Prostate gland (tissue), 2 donors: Measurements from ENCODE around the gene TSTD1. TPM values are rescaled to one million over a fixed set of nuclear protein-coding genes. Genes with fewer than 3 reads are reported as not detected.

Source experiments
- DNase-seq: peaks from one replicate; pipeline ENCODE4 v3.0.0-alpha.2; 2019; ENCODE audit warnings: low spot score
- H3K27ac ChIP-seq, 2 donors: fragments of 200-600 bp; sonication (generic); 2 replicates each; pipeline ENCODE4 v1.5.1; 2017 to 2019
- H3K27me3 ChIP-seq: fragments of 200-600 bp; sonication (generic); replicated peaks from 2 replicates; pipeline ENCODE4 v1.5.1; 2019; ENCODE audit not compliant: insufficient read depth
- H3K36me3 ChIP-seq, 2 donors: fragments of 200-600 bp; sonication (generic); 1 replicate in 1 of 2; 2 replicates in 1 of 2; pipeline versions ENCODE4 v1.5.1 to v1.8.1; 2017 to 2019
- H3K4me1 ChIP-seq: fragments of 200-600 bp; sonication (generic); replicated peaks from 2 replicates; pipeline ENCODE4 v1.5.1; 2019
- H3K4me3 ChIP-seq, 2 donors: fragments of 200-600 bp; sonication (generic); 2 replicates each; pipeline ENCODE4 v1.5.1; 2017 to 2019
- H3K9me3 ChIP-seq: fragments of 200-600 bp; sonication (generic); 2 replicates; pipeline ENCODE4 v1.5.1; 2017
- POLR2A ChIP-seq: fragments of 450-650 bp; IDR thresholded peaks from one replicate; pipeline ENCODE4 v1.6.1; 2016; ENCODE audit warnings: antibody characterized with exemption, mild to moderate bottlenecking
- POLR2AphosphoS5 ChIP-seq: sonication (generic); formaldehyde crosslinking; IDR thresholded peaks from one replicate; pipeline ENCODE4 v1.6.1; 2017; ENCODE audit warnings: antibody characterized with exemption
- WGBS: methylation state at CpG from one replicate; pipeline ENCODE4 v1.1.5; 2018; 5-methylcytosine and 5-hydroxymethylcytosine counted together
- intact Hi-C: fragments of 100-400 bp; cut with DNase I; formaldehyde crosslinking; loops from one replicate; pipeline ENCODE4 v1.14.2; 2022
- total RNA-seq, 2 donors: library from RNA; depleted of rRNA; stranded (reverse); fragments of >200 nt; gene quantifications; one replicate each; pipeline ENCODE4 v1.1.0, GENCODE V29; 2016
- TF ChIP-seq, protein P1 (sequence below), 4 experiments: fragments of 200-600 bp in 2 of 4; fragments of 450-650 bp in 2 of 4; sonication (generic) in 2 of 4; IDR thresholded peaks; 1 replicate in 3 of 4; 2 replicates in 1 of 4; pipeline ENCODE4 v1.5.1; 2016 to 2019; ENCODE audit warnings: antibody characterized with exemption in 4 of 4, mild to moderate bottlenecking in 2 of 4, moderate library complexity in 2 of 4

TSTD1 gene
- total RNA-seq, 2 donors from 2014 or later, result 137 to 648 TPM

DNA sequence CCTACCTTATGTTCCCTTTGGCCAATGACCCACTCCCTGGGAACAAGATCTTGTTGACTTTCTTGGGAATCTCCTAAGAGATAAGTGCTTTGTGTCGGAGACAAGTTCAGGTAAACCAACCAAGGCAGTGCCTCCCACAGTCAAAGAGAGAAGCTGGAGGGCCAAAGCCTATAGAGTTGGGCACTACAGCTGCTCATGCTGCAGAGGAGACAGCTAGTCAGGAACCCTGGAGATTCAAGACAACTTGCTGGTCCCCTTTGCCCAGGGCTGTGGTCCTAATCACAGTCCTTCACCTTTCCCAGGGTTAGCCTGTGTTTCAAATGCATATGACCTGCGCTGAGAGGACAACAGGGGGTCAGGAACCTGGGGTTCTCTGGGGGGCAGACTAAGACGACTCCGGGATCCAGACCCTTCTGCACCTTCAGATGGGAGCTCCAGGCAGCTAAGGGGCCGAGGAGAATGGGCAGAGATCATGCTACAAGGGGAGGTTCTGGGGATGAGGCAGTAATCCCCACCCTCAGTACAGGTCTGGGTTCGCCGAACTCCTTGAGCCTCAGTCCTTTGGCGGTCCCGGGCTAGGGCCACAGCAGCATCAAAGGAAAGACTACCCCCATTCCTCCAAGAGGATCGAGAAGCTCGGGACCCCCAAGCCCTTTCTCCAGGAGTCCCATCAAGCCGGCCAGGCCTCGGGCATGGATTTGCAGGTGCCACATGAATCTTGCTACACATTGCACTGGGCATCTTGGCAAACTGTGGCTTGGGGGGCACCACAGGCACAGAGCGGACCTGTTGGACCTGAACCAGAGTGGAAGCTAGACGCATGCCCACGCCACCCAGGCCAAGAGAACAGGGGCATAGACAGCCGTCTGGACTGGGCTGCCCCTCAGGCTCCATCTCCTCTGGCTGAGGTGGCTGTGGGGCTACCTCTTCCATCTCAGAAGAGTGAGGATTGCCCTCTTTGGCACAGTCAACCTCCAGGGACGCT lies 9.0 kb upstream of the TSTD1 start:
- Histone ChIP-seq H3K27me3 (no peaks in the 10 kb centered on the region), H3K9me3 (no peaks in the 10 kb centered on the region), H3K36me3 (no peaks in the 10 kb centered on the region), H3K27ac (no peak overlapping the region), H3K4me3 (no peak overlapping the region), H3K4me1 (peaks cover 3% of the 10 kb centered on the region)
- DNase-seq, result no peak
- no peak for TF ChIP-seq POLR2A
- TF ChIP-seq POLR2AphosphoS5, result no peak
- TF ChIP-seq, protein P1, sequence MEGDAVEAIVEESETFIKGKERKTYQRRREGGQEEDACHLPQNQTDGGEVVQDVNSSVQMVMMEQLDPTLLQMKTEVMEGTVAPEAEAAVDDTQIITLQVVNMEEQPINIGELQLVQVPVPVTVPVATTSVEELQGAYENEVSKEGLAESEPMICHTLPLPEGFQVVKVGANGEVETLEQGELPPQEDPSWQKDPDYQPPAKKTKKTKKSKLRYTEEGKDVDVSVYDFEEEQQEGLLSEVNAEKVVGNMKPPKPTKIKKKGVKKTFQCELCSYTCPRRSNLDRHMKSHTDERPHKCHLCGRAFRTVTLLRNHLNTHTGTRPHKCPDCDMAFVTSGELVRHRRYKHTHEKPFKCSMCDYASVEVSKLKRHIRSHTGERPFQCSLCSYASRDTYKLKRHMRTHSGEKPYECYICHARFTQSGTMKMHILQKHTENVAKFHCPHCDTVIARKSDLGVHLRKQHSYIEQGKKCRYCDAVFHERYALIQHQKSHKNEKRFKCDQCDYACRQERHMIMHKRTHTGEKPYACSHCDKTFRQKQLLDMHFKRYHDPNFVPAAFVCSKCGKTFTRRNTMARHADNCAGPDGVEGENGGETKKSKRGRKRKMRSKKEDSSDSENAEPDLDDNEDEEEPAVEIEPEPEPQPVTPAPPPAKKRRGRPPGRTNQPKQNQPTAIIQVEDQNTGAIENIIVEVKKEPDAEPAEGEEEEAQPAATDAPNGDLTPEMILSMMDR (IDR thresholded peaks at IDR 0.05), result no peak
- 95% methylated on average over 18 of the region's 18 CpGs for WGBS
- intact Hi-C loops, result loop anchor here (5.0 kb wide), 1 partner anchor 50 kb away; the partner anchor contains the start of gene KLHDC9

DNA sequence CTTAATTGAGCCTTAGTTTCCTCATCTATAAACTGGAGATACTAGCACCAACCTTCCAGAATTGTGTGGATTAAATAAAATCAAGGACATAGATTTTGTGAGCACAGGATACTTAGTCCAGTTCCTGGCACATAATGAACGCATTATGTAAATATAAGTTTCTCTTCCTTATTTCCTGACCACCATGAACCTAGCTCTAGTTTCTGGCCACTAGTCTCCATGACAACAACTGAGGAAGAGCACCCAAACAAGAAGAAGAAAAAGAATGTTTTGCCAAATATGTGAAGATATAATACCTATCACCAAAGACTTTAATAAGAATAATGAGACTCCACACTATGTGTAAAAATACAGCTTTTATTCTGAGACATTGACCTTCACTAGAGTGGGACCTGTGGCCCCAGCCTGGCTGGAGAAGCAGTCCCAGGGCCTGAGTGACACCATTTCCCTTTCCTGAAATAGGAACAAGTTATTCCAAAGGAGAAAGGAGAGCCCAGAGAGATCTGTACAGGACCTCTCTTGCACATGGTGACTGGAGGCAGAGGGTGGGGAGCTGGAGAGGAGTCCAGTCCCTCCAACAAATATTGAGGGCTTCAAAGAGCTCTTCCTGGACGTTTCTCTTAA lies 8.0 kb upstream of the TSTD1 start:
- Histone ChIP-seq H3K4me3 (peak overlapping the region in 1 of 2 donors; percentile 91), H3K9me3 (no peaks in the 10 kb centered on the region), H3K27me3 (no peaks in the 10 kb centered on the region), H3K36me3 (no peaks in the 10 kb centered on the region), H3K4me1 (peaks cover 3% of the 10 kb centered on the region), H3K27ac (peak overlapping the region; percentile 86 to 95)
- 68% methylated on average over 2 of the region's 2 CpGs for WGBS
- intact Hi-C loops, result loop anchor here (5.0 kb wide), 1 partner anchor 51 kb away; the partner anchor contains the start of gene KLHDC9
- no peak for DNase-seq
- TF ChIP-seq POLR2A (no peak), POLR2AphosphoS5 (no peak)
- TF ChIP-seq, protein P1 (IDR thresholded peaks at IDR 0.05), result no peak

DNA sequence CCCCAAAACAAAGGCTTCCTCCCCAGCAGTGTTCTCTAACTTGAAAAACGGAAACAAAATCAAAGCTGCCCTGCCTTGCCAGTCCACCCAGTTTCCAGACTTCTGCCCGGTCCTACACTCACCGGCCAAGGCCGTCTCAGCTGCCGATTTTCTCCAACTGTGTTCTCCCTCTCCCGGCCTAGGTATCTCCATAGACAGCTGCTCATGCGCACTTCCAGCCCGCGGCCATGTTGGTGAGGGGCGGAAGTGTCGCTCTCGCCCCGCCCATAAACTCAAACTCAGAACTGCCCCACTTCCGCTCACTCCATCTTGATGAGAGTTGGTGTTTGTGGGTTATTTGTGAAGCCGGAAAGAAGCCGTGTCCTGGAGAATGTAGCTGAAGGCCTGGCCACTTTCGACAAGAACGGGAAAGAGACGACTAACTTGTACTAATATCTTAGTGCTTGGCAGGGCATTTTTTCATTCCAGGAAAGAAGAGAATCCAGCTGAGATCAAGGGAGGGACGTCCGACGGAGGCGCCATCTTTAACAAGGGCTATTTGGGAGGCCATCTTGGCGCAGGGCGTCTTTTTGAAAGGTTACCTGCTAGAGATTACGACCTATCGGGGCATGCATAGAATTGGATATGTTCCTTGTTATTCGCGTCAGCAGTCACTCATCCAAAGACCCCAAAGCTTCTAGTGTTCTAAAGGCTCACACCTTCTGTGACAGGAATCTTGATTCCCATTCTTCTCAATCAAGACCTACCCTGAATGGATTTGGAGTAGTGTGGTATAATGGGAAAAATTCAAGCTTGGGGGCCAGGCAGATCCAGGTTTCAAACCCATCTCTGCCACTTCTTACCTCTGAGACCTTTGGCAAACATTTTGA lies 7.2 kb upstream of the TSTD1 start, which contains the start of gene USF1:
Gene USF1 (minus strand): TSS at position 242 of the 869 bp plus-strand sequence. CDS start 2,702 bp downstream, outside the sequence.
- Histone ChIP-seq H3K4me1 (peaks cover 3% of the 10 kb centered on the region), H3K27me3 (no peaks in the 10 kb centered on the region), H3K36me3 (no peaks in the 10 kb centered on the region), H3K27ac (peak within 1 kb of the TSS; percentile 86 to 95), H3K4me3 (peak within 1 kb of the TSS; percentile 85 to 91), H3K9me3 (no peaks in the 10 kb centered on the region)
- TF ChIP-seq POLR2A (peak; percentile 83), POLR2AphosphoS5 (peak; percentile 95)
- TF ChIP-seq, protein P1 (IDR thresholded peaks at IDR 0.05), result peak in 1 of 4 experiments; percentile 13
- WGBS, result under 1% methylated on average over 29 of the region's 29 CpGs
- intact Hi-C loops, result loop anchor here (5.0 kb wide), 1 partner anchor 51 kb away; the partner anchor contains the start of gene KLHDC9
- DNase-seq, result peak; percentile 93

DNA sequence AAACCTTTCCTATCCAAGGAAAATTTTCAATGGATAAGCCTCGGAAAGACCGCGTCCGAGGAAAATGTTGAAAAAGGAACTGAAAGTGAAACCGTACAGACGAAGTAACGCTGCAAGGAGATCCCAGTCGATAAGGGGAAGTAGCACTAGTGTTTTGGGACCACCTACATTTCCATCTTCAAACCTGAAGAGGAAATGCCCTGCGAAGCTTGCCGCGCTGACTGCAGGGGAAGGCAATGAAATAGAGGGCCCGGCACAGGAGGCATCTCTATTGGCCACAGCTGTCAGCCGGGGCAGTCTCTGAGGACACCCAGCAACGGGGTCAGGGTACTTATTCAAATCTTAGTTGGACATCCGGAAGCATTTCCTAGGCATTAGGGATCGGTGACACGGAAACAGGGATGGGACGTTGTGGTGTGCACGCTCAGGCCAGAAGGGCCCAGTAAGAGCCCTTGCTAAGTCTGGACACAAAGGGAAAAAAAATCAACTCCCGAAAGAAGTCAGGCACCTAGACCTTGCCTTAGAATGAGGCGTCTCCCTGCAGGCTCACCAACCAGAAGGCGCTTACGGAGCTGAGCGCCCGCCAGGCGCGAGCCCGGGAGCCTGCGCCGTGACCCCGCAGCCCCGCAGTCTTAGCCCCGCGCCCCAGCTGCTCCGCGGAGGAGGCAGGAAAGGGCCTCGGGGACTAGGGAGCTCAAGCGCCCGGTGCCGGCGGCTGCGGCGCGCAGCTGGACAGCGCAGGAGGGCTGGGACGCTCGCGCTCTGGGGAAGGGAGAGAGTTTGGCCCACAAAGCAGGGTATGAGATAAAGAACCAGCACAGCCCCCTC lies 6.4 kb upstream of the TSTD1 start:
- peaks cover 3% of the 10 kb centered on the region for H3K4me1 ChIP-seq
- TF ChIP-seq POLR2A, result peak; percentile 51
- TF ChIP-seq POLR2AphosphoS5, result no peak
- TF ChIP-seq, protein P1 (IDR thresholded peaks at IDR 0.05), result no peak
- peak overlapping the region; percentile 85 to 91 for H3K4me3 ChIP-seq
- peaks cover 2% of the 10 kb centered on the region in 2 donors for H3K36me3 ChIP-seq
- no peaks in the 10 kb centered on the region for H3K27me3 ChIP-seq
- H3K9me3 ChIP-seq, result no peaks in the 10 kb centered on the region
- peak overlapping the region; percentile 86 to 95 for H3K27ac ChIP-seq
- peak; percentile 49 for DNase-seq
- intact Hi-C loops, result loop anchor here (5.0 kb wide), 1 partner anchor 52 kb away; the partner anchor contains the start of gene KLHDC9
- WGBS, result under 1% methylated on average over 48 of the region's 48 CpGs
